NK-92 (cell line): ENCODE data around the gene ARHGAP6.
"Not testable (repeated sequence)": the region's sequence is repeated elsewhere in the genome, so short reads cannot be mapped to it uniquely, and the experiment has no call there.

ENCODE experiments used
- DNase-seq: peaks from one replicate; lab custom pipeline; 2025; ENCODE audit not compliant: unreplicated experiment; lab: John Stamatoyannopoulos, UW

Gene ARHGAP6

DNA sequence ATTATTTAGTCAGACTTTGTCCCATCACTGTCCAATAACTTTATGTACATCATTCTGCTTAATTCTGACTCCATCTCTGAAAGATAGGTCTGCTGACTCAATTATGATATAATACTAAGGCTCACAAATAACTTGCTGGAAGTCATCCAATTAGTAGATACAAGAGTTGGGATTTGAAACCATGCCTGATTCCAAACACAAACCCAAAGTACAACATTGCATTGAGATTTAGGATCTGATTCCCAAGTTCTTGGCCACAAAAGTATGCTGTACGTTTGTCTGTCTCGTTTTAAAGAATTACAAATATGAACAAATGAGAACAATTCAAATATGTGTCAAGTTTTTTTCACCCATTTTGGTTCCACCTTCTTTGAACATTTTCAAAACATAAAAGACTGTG is 263.8 kb downstream of the ARHGAP6 start:
- DNase-seq = no peak

DNA sequence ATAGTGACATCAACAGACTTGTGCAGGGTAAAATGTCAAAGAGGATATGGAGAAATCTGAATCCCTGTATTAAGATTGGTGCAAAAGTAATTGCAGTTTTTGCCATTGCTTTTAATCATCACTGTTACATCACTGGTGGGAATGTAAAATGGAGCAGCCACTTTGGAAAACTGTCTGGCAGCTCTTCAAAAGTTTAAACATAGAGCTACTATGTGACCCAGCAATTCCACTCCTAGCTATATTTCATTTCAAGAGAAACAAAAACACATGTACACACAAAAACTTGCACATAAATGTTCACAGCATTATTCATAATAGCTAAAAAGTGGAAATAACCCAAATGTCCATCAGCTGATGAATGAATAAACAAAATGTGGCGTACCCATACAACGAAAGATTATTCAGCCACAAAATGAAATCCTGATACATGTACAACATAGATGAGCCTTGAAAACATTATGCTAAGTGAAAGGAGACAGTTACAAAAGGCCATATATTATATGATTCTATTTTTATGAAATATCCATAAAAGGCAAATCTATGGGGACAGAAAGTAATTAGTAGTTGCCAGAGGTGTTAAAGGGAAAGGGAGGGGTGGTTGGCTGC is 266.1 kb downstream of the ARHGAP6 start:
- DNase-seq = no peak

DNA sequence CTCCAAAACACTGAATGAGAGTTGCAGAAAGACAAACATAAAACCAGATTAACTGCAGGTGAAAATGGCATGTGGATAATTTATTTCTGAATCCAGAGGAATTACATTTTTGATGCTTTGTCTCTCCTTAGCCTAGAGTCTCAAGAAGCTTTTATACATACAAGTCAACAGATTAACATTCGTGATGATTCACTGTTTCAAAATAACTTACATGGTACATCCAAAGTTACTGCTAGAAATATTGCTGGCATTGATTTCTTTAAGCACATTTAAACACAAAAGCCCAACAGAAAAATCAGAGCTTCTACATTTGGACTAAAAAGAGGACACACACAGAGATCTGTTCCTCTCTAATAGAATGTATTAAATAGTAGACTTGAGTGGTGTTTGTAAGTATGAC is 266.9 kb downstream of the ARHGAP6 start:
- DNase-seq = no peak

DNA sequence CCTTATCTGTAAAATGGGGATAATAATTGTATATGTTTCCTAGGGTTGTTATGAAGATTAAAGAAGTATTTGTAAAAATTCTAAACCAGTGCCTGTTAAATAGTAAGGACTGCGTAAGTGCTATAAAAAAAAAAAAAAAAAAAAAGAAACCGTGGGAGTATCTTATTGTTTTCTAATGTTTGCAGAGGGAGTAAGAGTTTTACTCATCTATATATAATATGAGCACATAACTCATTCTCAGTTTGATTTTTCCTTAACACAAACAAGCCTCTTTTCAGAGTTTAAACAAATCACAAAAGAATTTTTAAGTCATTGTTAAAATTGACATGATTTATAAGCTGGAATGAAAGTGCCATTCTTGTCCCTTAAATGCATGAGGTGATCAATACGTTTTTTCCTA is 267.6 kb downstream of the ARHGAP6 start:
- no peak for DNase-seq

DNA sequence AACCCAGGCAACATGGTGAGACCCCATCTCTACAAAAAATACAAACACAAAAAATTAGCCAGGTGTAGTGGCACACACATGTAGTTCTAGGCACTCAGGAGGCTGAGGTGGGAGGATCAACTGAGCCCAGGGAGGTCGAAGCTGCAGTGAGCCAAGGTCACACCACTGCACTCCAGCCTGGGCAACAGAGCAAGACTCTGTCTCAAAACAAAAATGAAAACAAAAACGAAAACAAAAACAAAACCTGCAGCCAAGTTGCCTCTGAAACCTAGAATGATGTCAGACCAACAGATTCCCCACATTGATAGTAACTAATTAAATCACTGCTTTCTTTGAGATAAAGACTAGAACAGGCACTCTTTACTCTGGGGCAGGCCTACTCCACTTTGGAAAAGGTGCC is 268.0 kb downstream of the ARHGAP6 start:
- DNase-seq = no peak

DNA sequence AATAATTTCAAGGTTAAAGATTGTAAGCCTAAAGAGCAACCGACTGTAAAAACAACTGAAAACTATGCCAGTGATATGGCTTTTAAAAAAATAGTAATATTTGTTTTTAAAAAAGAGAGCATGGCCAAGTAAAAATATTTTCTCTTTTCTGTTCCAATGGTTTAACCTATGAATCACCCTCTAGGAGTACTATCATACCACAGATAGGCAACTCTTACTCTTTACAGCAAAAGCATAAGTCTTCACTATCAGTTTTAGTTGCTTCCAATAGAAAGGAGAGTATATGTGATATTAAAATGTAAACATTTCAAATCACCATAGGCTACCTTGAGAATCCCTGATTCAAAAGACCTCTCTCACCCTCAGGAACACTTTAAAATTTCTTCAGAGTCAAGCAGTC is 269.9 kb downstream of the ARHGAP6 start:
- no peak for DNase-seq

DNA sequence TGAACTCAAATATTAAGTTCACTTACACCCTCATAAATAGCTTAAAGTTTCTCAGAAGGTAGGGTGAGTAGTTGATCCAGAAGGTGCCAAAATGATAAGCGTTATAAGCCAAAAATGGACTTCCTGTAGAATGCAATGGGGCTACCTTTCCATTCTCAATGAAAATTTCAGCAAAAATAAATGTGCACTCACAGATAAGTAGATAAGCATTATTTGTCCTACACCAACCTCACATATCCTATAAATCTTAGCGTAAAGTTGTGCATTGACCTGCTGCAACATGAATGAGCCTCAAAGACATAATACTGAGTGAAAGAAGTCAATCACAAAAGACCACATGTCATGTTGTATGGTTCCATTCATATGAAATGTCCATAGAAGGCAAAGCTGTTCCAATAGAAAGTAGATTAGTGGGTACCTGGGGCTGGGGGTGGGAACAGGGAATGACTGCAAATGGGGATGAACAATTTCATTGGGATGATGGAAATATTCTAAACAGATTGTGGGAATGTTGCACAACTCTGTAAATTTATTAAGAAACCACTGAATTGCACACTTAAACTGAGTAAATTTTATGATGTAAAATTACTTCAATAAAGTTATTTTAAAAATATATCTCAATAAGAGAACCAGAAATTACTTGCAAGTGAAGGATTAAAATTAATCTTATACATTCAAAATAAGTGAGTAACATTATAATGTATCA is 271.6 kb downstream of the ARHGAP6 start:
- no peak for DNase-seq

DNA sequence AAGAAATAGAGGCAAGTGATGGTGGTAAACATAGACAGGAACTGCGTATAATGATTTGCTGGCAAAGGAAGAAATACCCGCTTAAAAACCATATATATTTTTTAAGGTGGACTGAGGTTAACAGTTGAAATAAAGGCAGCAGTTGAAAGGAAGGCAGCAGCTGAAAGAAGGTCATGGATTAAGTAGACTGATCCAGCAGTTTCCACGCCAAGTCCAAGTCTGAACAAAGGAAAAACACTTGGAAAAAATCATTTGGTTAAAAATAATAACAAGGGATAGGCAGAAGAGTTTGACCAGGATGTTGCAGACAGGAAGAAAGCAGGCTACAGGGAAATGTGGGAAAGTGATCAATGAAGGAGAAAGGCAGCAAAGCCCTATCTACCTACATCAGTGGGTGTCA is 278.9 kb downstream of the ARHGAP6 start:
- DNase-seq = no peak

DNA sequence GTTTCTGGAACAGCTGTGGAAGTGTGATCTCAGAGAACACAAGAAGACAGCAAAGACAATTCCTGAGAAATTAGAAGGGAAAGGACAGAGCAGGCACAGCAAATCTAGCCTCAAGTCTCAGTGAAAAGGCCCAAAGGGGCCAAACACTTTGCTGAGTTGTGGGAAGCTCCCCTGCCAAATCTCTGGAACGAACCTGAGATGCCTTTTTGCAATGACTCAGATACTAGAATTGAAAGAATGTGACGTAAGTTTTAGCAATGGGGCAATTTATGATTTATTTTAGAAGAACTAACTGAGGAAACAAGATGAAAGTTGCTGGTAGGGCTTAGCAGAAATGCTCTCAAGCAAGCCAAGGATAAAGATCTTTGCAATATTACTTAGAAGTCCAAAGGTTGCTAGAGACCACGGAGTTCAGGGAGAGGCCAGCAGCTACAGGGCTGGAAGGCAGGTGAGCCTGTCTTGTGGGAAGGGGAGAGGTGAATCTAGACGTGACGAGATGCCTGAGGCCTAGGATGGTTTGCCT is 279.7 kb downstream of the ARHGAP6 start:
- DNase-seq = no peak

DNA sequence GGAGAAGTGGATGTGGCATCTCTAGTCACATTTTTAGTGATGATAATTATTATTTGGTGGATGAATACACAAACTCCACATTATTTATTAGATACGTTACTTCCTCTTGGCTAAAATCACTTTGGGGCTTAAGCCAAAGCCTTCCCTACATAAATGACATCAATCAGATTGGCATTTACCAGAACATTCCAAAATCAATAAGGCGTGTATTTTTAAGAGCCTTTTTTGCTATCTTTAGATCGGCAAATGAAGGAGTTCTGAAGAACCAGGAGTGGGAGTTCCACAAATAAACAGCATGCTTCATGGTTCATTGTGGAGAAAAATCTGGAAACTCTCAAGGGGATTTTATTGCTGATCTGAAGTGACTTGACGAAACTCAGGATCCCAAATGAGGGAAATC is 282.8 kb downstream of the ARHGAP6 start:
- no peak for DNase-seq

DNA sequence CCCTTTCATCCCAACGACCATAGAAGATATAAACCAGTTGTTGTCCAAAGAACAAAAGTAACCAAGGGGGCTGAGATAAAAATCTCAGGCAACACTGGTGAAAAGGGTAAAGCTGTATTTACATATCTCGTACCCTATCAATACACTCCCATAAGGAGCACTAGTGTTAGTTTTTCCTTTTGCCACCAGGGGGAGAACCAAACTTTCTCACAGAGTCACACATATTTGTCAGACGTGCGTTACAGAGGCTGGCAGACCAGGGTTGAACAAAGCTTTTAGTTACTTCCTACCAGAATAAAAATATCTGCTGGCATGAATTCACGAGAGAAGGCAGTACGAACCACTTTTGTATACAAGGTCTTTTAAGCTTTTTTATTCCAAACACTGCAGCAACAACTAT is 284.3 kb downstream of the ARHGAP6 start:
- no peak for DNase-seq

DNA sequence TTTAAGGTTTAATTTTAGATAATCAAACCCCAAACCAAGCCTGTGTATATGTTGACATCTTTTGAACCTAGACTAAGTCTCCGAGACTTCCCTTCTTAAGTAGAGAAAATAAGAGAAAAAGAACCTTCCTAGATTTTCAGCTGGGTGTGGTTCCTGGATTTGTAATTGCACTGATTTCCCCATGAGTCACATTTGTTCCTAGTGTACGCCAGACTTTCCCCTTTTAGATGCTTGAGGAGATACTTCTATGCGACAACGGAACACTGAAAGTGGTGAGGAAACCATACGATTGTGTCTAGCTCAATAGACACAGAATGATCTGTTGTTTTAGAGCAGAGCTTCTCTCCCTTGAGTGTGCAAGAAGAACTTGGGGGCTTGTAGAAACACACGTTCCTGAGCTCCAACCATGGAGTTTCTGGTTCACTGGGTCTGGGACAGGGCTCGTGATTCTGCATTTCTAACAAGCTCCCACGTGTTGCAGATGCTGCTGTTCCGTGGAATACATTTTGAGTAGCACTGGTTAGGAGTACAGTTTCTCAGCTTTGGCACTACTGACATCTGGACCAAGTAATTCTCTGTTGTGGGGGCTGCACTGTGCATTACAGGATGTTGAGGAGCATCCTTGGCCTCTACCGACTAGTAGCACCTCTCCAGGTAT is 285.4 kb downstream of the ARHGAP6 start:
- no peak for DNase-seq

DNA sequence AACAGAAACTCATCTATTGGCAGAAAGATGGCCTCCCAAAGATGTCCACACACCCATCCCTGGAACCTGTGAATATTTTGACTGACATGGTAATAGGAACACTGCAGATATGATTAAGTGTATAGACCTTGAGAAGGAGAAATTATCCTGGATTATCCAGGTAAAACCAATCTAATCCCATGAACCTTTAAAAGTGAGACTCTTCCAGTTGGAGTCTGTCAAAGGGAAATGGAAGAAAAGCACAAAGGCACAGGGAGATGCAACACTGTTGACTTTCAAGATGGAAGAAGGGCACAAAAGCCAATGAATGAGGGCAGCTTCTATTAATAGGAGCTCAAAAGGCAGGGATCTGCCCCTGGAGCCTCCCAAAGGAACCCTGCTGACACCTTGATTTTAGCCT is 289.6 kb downstream of the ARHGAP6 start:
- DNase-seq = no peak

DNA sequence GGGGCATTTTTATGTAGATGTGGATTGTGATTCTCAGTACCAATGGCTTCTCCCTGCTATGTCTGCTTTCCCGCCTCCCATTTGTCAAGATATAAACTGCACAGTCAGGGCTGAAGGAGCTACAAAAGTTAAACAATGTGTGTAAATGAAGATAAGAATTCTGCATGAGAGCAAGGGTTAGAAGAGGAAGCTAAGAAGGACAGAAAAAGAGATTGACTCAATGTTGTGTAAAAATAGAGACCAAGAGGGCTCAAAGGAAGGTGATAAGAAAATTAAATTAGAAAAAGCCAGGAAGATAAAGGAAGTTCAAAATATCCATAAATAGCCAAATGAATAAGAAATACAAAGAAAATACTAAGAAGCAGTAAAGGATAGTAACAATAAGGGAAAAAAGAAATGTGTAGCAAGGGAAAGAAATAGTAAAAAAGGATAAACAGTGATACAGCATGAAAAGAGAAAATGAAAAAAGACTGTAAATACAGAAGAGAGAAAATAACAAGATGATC is 290.1 kb downstream of the ARHGAP6 start:
- no peak for DNase-seq

DNA sequence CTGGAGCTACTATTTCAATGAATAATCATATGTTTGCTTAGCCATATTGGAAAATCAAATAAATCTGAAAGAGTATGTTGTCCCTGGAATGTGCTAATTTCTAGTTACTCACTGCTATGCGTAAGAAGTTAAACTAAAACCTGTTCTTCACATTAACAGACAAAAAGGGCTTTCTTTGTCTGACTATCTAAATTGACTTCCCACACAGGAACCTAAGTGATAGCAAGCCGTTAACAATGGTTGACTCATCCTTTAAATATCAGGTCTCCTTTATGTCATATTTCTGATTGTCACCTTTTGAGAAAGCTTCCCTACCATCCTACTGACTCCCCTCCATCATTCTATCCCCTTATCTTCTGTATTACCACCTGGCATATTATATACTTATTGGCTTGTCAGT is 291.1 kb downstream of the ARHGAP6 start:
- no peak for DNase-seq

DNA sequence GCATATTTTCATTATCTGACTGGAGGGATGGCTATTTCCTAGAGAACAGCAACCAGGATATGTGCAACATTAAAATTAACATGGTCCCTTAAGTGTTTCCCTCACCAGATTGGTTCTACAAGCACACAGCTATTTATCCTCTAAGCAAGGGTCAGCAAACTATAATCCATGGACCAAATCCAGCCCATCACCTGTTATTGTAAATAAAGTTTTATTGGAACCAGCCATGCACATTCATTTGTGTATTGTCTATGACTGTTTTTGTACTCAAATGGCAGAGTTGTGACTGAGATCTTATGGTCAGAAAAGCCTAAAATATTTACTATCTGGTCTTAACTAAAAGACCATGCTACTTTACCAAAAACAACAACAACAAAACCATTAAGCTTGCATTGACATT is 294.6 kb downstream of the ARHGAP6 start:
- DNase-seq = no peak

DNA sequence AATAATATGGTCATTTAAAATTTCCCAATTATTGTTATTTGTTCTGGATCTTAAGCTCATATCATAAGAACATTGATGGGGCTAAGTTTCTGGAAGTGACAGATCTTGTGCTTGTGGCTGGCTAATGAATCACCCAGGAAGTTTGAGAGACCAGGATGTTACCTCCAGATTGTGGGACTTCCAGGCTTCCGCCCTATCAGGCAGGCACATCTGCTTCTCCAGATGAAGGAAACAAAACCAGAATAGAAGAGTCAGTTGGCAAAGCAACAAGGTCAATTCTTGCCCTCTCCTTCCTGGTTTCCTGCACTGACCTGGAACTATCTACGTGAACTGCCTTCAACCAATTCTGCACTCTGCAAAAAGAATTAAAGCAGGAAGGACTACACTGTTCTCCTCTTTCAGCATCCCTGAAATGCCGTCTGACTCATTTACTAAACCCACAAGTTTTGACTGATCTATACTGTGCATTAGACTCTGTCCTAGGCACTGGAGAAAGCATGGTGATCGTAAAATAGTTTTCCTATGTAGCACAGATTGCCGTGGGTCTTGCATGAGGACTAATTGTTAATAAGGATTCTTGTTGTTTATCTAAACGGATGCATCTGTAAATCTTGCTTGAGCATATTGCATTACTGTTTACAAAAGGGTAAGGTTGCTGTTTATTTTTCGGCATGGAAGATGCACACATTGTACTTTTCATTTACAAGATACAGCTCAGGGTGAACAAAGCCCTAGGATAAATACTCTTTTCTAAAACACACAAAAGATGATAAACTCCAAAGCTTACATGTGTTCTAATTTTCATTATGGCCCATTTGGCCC is 297.9 kb downstream of the ARHGAP6 start:
- no peak for DNase-seq

DNA sequence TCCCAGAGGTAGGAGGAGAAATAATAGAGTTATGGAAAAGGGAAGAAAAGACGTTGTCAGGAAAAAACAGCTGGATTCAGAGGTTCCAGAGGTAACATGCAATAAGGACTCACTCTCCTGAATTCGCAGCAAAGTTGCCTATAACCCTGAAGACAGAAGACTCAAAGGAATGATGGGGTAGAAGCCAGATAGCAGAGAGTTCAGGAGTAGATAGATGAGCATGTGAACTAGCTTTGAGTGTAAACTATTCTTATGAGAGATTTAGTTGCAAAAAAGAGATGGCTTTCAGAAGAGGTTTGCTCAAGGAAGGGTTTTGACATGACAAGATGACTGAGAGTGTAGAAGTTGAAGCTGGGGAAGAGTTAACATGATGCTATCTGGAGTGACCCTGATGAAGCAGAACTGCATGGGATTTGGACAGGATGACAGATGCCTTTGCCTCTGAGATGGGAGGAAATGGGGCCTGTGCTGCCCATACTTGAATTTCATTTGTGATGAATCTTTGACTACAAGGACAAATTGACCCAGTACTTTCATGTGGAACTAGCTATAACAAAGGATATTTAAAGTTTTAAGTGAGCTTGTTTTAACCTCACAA is 298.6 kb downstream of the ARHGAP6 start:
- no peak for DNase-seq

DNA sequence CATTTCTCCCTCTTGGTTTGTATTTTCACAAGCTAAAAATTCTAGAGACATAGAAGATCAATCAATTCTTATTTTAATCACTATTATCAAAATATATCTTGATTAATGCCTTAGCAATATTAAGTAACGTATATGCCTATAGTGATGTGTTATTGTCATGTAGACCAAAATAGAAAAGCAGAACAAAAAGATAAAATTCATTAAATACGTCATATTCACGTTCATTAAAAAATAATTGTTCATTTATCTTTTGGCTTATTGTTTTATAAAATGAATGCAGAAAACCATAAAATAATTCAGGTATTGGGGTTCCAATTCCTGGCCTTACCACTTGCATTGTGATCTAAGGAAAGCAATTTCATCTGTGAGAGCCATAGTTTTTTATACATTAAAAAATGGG is 300.3 kb downstream of the ARHGAP6 start:
- no peak for DNase-seq

DNA sequence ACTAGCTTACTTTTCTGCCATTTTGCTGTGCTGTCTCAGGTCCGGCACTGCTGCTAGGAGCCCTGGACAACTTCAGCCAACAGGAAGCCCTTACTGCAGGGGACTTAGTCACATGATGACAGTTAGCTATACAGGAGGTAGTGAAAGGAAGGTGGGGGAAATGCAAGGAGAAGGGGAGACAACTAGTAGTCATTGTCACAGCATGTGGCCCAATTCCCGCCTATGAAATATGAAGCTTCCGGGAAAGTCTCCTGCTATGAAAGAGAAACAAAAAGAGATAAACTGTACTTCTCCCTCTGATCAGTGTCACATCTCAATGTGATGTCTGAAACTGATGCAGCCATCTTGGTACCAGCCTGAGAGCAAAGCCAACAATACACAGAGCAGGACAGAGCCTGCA is 300.9 kb downstream of the ARHGAP6 start:
- no peak for DNase-seq

DNA sequence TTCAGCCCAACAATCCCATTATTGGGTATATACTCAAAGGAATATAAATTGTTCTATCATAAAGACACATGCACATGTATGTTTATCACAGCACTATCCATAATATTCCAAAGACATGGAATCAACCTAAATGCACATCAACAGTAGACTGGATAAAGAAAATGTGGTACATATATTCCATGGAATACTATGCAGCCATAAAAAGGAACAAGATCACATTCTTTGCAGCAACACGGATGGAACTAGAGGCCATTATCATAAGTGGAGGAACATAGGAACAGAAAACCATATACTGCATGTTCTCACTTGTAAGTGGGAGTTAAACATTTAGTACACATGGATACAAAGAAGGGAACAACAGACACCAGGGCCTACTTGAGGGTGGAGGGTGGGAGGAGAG is 301.9 kb downstream of the ARHGAP6 start:
- not testable (repeated sequence) for DNase-seq
